Upper lobe of left lung (tissue), 4 donors: Measurements from ENCODE around the gene FIBCD1.

Experiments
- CTCF ChIP-seq, 6 experiments: fragments of 450-650 bp in 4 of 6; fragments of 200-600 bp in 2 of 6; sonication (generic) in 2 of 6; IDR thresholded peaks; one replicate each; pipeline ENCODE4 v1.5.1; 2016 to 2019; ENCODE audit warnings: antibody characterized with exemption in 6 of 6
- POLR2A ChIP-seq, 4 donors: fragments of 450-650 bp; IDR thresholded peaks; one replicate each; pipeline ENCODE4 v1.5.1; 2016 to 2017; ENCODE audit warnings: antibody characterized with exemption in 4 of 4, mild to moderate bottlenecking in 2 of 4

GRCh38 chr9:130908878-130909355 lies 30.1 kb downstream of the FIBCD1 start:
- TF ChIP-seq CTCF (IDR thresholded peaks at IDR 0.05) (no peak), POLR2A (IDR thresholded peaks at IDR 0.05) (no peak)
